Stomach smooth muscle (tissue), 2 donors: ENCODE results near the gene DES.
"Not testable (repeated sequence)": the region's sequence is repeated elsewhere in the genome, so short reads cannot be mapped to it uniquely, and the experiment has no call there.

Experiments
- H3K27ac ChIP-seq: one replicate; pipeline ENCODE4 v1.7.0; 2013; ENCODE audit warnings: mild to moderate bottlenecking, low read length, inconsistent platforms
- H3K27me3 ChIP-seq, 2 donors: one replicate each; pipeline ENCODE4 v1.7.0; 2013; ENCODE audit warnings: low read length in 2 of 2; ENCODE audit not compliant: insufficient read depth in 2 of 2, control insufficient read depth in 1 of 2
- H3K36me3 ChIP-seq, 2 donors: one replicate each; pipeline ENCODE4 v1.7.0; 2013; ENCODE audit warnings: low read length in 2 of 2; ENCODE audit not compliant: control insufficient read depth in 2 of 2, insufficient read depth in 2 of 2
- H3K4me1 ChIP-seq: one replicate; pipeline ENCODE4 v1.7.0; 2013; ENCODE audit warnings: low read length; ENCODE audit not compliant: control insufficient read depth, insufficient read depth
- H3K4me3 ChIP-seq, 2 donors: one replicate each; pipeline ENCODE4 v1.7.0; 2013; ENCODE audit warnings: low read length in 2 of 2
- H3K9ac ChIP-seq, 2 donors: one replicate each; pipeline ENCODE4 v1.7.0; 2013; ENCODE audit warnings: low read length in 2 of 2, mild to moderate bottlenecking in 1 of 2
- H3K9me3 ChIP-seq, 2 donors: one replicate each; pipeline ENCODE4 v1.7.0; 2013; ENCODE audit warnings: low read length in 2 of 2; ENCODE audit not compliant: control insufficient read depth in 2 of 2
- donor health status: healthy.
- donor health status: Pancreatic carcinoma.

Gene DES

DNA sequence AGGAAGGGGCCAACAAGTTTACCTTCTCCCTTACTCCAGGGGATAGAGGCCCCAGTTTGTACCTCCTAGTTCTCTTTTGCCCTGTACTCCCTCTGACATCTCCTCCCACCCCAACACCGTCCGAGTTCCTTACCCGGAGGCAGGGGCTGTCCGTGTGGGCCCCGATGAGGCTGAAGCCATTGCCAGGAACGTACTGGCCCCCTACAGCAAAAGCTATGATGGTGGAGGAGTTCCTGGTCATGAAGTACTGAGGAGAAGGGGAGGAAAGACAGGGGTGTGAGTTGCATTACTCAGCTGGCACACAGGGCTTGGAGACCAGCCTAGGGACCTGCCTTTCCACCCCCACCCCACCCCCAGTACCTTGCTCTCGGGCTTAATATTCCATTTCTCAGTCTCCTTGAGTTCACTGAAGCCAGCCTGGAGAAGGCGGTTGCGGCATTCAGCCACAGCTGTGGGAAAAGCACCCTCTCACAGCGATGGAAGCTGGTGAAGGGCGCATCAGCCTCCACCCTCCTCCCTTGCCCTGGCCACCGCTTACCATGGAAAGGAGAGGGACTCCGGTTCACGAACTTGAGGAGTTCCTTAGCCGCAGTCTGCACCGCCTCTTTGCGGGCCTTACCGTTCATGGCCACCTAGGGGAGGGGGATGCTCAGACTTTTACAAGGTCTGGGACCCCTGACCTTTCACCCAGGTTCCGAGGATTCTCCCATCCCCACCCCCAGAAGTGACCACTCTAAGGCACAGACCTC, 31.5 kb upstream of the DES start:
- H3K36me3 ChIP-seq, result peaks cover 31 to 39% of the 10 kb centered on the region in 2 donors
- no peaks in the 10 kb centered on the region for H3K27me3 ChIP-seq
- H3K4me3 ChIP-seq, result peak overlapping the region; percentile 78 to 86
- peak overlapping the region; percentile 86 for H3K27ac ChIP-seq
- no peaks in the 10 kb centered on the region for H3K9me3 ChIP-seq
- H3K9ac ChIP-seq, result peak overlapping the region; percentile 87 to 94
- H3K4me1 ChIP-seq, result peaks cover 35% of the 10 kb centered on the region

DNA sequence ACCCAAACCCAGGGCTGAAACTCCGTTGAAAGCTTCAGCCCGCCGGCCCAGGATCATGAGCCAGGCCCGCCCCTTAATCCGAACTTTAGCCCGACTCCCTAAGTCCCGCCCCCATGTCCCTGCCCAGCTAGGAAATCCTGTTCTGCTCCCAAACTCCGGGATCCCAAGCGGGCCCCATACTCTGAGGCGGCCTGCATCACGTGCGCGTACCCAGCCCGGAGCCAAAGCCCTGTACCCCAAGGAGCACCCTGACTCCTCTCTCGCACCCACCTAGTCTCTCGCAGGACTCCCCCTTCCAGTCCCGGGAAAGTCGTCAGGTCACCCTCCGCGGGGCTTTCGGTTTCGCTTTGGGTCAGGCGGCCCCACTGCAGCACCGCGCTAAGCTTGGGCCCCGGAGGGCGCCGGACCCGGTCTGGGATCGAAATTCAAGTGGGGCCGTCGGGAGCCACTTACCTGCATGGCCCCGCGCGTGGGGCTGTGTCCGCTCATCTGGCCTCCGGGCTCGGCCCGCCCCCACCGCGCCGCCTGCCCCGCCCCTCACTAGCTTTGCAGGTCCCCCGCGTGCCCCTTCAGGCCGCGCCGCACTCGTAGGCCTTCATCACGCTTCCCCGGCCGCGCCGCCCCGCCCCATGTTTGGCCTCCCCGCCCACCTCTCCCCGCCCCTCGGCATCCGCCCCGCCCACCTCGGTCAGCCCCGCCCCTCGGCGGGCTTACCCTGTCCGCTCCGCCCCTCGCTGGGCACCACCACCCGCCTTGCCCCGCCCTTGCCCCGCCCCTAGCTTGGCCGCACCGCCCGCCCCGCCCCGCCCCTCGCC, 30.7 kb upstream of the DES start, which contains the start of gene DNPEP:
DNPEP (minus strand) TSS at position 607 of the 815 bp plus-strand sequence; CDS start at position 489, 118 bp downstream.
- no peaks in the 10 kb centered on the region for H3K9me3 ChIP-seq
- H3K4me1 ChIP-seq, result peaks cover 35% of the 10 kb centered on the region
- peak within 1 kb of the TSS; percentile 86 for H3K27ac ChIP-seq
- H3K36me3 ChIP-seq, result peaks cover 24 to 31% of the 10 kb centered on the region in 2 donors
- no peaks in the 10 kb centered on the region for H3K27me3 ChIP-seq
- H3K4me3 ChIP-seq, result peak within 1 kb of the TSS; percentile 78 to 86
- H3K9ac ChIP-seq, result peak within 1 kb of the TSS; percentile 87 to 94

DNA sequence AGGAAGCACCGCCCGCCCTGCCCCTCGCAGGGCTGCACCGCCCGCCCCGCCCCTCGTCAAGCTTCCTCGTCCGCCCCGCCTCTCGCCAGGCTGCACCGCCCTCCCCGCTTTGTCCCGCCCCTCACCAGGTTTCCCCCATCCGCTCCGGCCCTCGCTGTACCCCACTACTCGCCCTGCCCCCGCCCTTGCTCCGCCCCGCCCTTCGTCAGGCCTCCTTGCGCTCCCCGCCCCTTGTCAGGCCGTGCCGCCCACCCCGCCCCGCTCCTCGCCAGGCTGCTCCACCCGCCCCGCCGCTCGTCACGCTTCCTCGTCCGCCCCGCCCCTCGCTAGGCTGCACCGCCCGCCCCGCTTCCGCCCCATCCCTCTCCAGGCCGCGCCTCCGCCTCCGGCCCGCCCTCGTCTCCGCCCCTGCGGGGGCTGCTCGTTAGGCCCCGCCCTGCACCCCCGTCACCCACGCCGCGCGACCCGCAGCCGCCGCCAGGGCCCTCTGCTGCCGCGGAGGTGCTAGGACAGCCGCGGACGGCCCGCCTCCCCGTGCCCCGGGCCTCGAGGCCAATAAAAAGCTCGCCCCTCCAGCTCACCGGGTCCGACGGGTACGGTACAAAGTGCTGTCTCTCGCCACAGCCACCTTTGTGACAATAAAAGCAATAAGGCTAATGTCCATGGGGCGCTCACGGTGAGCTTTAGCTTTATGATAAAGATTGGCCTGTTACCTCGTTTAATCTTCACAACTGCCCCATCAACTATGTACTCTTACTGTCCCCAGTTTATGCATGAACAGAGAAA, 29.9 kb upstream of the DES start:
- peak overlapping the region; percentile 80 for H3K27ac ChIP-seq

DNA sequence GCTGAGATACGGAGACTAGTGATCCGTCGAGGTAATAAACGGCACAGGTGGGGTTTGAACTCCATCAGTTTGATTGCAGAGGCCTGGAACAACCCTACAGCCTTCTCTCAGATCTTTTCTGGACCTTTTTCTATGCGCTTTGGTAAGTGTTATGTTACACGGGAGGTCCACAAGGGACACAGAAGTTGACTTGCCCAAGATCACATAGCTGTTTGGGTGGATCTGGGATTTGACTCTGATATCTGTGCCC, 29.3 kb upstream of the DES start:
- Histone ChIP-seq H3K27me3 (no peaks in the 10 kb centered on the region), H3K4me3 (peak overlapping the region; percentile 54 to 68), H3K36me3 (peaks cover 14 to 19% of the 10 kb centered on the region in 2 donors), H3K27ac (peak overlapping the region; percentile 80), H3K9ac (peak overlapping the region; percentile 54 to 66), H3K4me1 (peaks cover 35% of the 10 kb centered on the region), H3K9me3 (no peaks in the 10 kb centered on the region)

More for the DNA sequence above, 29.9 kb upstream of the DES start:
- H3K4me1 ChIP-seq, result peaks cover 35% of the 10 kb centered on the region
- H3K4me3 ChIP-seq, result peak overlapping the region; percentile 54 to 68
- H3K9me3 ChIP-seq, result no peaks in the 10 kb centered on the region
- peak overlapping the region; percentile 54 to 66 for H3K9ac ChIP-seq
- H3K36me3 ChIP-seq, result peaks cover 18 to 24% of the 10 kb centered on the region in 2 donors
- H3K27me3 ChIP-seq, result no peaks in the 10 kb centered on the region

DNA sequence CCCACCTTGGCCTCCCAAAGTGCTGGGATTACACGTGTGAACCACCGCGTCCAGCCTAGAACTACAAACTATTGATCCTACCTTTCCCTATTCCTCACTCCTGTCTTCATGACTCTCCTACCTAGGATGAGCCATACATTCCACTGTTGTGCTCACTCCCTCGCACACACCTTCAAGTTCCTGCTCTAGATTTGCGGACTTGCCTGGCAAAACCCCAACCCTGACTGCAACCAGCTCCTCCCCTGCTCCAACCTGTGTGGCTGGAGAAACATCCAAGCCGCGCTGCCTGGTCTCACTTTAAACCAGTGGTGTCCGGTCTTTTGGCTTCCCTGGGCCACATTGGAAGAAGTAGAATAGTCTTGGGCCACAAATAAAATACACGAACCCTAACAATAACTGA, 25.4 kb upstream of the DES start:
- H3K36me3 ChIP-seq, result no peaks in the 10 kb centered on the region
- no peak overlapping the region for H3K27ac ChIP-seq
- H3K27me3 ChIP-seq, result no peaks in the 10 kb centered on the region
- H3K4me3 ChIP-seq, result no peak overlapping the region
- peaks cover 6% of the 10 kb centered on the region for H3K4me1 ChIP-seq
- H3K9ac ChIP-seq, result no peak overlapping the region
- H3K9me3 ChIP-seq, result no peaks in the 10 kb centered on the region

DNA sequence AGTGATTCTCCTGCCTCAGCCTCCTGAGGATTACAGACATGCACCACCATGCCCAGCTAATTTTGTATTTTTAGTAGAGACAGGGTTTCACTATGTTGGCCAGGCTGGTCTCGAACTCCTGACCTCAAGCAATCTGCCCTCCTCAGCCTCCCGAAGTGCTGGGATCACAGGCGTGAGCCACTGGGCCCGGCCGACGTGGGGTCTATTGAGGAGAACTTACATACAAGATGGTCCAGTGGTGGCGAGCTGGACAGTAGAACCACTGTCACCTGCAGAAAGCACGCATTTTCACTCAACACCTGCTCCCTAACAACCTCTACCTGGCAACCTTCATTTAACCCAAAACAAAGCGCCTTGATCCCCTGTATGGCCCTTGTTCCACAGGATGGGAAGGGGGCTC, 23.1 kb upstream of the DES start:
- not testable (repeated sequence) for H3K9me3 ChIP-seq, H3K9ac ChIP-seq, H3K4me1 ChIP-seq, H3K27ac ChIP-seq, H3K4me3 ChIP-seq, H3K27me3 ChIP-seq, H3K36me3 ChIP-seq

DNA sequence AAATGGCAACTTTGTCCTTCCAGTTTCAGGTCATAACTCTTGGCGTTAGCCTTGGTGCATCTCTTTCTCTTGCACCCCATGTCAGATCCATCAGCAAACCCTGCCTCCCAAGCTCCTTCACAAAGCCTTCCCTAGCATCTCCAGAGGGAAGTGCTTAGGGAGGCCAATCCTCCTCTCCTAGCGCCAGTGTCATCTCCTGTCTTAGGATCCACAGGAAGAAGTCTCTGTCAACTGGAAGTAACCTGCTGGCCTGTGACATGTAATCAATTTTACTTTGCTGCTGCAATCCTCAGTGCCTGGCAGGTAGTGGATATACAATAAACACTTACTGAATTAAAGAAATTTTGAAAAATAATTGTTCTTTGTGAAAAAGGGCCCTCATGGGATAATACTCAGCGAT, 22.6 kb upstream of the DES start:
- H3K27me3 ChIP-seq, result no peaks in the 10 kb centered on the region
- peaks cover 5% of the 10 kb centered on the region for H3K4me1 ChIP-seq
- no peaks in the 10 kb centered on the region for H3K9me3 ChIP-seq
- no peak overlapping the region for H3K27ac ChIP-seq
- H3K9ac ChIP-seq, result no peak overlapping the region
- no peaks in the 10 kb centered on the region for H3K36me3 ChIP-seq
- no peak overlapping the region for H3K4me3 ChIP-seq

DNA sequence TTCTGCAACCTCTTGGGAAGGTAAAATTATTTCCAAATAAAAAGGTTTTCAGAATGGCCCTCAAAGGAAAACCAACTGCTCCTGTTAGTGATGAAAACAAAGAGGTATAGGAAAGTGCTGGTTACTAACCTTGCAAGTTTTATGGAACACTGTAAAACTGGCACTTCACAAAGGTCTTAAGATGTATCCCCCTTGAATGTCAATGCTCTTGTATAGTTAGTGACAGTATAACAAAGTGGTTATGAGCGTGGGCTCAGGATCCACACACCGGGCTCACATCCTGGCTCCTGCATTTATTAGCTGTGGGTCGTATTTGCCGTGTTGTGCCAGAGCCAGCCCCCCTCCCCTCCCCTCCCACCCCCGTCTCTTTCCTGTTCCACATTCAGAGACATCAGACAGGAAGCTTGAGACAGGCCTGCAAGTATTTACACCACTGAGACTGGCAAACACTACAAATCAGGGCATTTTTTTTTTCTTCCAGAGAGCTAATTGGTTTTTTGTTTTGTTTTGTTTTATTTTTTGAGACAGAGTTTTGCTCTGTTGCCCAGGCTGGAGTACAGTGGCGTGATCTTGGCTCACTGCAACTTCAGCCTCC, 21.2 kb upstream of the DES start:
- no peak overlapping the region for H3K9ac ChIP-seq
- no peaks in the 10 kb centered on the region for H3K36me3 ChIP-seq
- H3K4me3 ChIP-seq, result no peak overlapping the region
- no peaks in the 10 kb centered on the region for H3K9me3 ChIP-seq
- peaks cover 5% of the 10 kb centered on the region for H3K4me1 ChIP-seq
- no peaks in the 10 kb centered on the region for H3K27me3 ChIP-seq
- H3K27ac ChIP-seq, result no peak overlapping the region

DNA sequence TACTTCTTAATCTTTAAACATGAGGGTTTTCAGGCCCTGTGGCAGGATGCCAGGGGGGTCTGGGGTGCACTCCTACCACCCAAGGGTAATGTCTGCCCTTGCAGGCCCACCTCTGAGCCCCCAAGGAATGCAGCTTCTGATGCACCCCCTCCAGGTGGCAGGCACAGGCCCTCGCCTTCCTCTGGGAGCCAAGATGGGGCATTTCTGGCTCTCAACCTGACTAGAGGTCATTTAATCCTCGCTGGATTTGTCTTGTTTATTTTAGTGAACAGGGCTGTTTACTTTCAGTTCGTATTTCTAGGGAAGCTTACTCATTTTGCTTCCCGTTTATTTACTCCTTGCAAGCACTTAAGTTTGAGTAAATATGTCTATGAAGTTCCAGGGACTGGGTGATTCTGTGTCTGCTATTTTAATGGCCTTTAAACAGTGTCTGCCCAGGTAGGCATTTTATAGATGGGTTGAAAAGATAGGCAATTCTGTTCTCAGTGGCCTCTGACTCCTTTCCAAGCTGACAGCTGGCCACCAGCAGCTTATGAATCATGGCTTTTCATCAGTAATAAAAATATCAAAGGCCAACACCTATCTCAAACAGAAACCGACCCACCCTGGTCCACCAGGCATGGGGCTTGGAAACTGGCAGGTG, 19.3 kb upstream of the DES start:
- Histone ChIP-seq H3K27ac (peak overlapping the region; percentile 41), H3K4me3 (no peak overlapping the region), H3K9ac (no peak overlapping the region), H3K27me3 (no peaks in the 10 kb centered on the region), H3K4me1 (peaks cover 11% of the 10 kb centered on the region), H3K36me3 (no peaks in the 10 kb centered on the region), H3K9me3 (no peaks in the 10 kb centered on the region)
